CD1c-positive myeloid dendritic cell (primary cell): Measurements from ENCODE around the gene SPIRE2.
"Not testable (repeated sequence)": the region's sequence is repeated elsewhere in the genome, so short reads cannot be mapped to it uniquely, and the experiment has no call there.

Experiments
- DNase-seq: peaks from one replicate; pipeline ENCODE4 v3.0.0-alpha.2; 2016; ENCODE audit errors: extremely low spot score

SPIRE2 gene

GRCh38 chr16:89834813-89835363 lies 6.6 kb downstream of the SPIRE2 start:
- not testable (repeated sequence) for DNase-seq

- DNase-seq = not testable (repeated sequence)
Measured at GRCh38 chr16:89836484-89836883, 8.2 kb downstream of the SPIRE2 start.

GRCh38 chr16:89837014-89837546 lies 8.8 kb downstream of the SPIRE2 start:
- DNase-seq = no peak

- peak; percentile 22 for DNase-seq
Measured at GRCh38 chr16:89841275-89841674, 13.0 kb downstream of the SPIRE2 start.

DNA sequence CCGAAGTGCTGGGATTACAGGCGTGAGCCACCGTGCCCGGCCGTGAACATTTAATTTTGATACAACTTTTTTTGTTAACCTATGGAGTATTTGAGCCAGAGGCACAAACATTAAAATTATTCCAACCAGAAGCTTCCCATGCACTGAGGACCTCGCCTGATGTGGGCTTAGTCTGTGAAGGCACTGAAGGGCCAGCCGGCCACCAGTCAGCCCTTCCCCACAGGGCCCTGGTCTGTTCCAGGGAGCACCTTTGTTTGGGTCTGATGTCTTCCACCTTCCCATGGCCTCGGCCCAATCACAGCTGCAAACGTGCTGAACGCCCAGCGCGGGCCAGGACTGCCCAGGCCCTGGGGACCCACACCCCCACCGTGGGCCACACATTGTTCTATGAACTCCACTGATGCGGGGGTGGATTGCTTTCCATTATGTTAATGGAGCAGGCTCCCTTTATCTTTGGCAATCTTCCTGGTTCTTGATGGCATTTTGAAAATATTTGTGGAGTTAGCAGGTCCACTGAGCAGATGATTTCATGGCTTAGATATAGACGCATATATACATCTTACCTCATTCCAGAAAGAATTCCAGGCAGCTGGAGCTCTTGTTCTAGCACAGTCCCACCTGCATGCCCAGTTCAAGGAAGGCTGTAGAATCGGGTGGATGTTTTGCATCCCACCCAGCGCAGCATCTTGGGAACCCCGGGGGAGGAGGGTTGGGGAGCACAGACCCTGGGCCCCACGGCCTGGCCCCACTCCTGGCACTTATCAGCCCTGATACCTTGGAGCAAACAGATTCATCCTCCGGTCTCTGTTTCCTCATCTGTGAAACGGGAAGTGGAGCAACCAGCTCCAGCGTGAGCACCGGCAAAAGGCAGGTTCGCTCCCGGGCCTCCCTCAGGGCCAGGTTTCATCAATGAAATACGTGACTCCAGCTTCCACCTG lies 14.5 kb downstream of the SPIRE2 start:
- DNase-seq = peak; percentile 13

GRCh38 chr16:89843409-89844350 lies 15.4 kb downstream of the SPIRE2 start:
- DNase-seq = no peak

DNA sequence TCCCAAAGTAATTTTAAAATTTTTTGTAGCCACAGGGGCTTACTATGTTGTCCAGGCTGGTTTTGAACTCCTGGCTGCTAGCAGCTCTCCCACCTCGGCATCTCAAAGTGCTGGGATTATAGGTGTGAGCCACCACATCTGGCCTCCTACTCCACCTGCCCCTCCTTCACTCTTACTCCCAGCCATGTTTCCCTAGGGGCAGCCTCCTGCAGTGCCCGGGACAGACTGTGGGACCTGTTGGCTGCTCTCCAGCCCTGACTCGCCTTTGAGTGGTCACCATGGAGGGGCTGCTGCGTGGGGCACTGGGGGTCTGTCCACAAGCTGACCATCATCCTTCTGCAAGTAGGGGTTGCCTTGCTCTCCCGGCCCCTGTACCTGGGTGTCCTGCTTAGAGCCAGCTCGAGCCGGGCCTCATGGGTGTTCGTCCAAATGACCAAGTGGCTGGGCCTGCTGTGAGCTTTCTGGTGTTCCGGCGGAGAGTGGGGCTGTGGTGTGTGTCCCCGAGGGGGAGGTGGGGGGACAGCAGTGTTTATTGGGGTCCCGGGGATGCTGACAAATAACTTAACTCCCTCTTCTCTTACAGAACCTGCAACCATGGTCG lies 16.6 kb downstream of the SPIRE2 start:
- DNase-seq = no peak

DNA sequence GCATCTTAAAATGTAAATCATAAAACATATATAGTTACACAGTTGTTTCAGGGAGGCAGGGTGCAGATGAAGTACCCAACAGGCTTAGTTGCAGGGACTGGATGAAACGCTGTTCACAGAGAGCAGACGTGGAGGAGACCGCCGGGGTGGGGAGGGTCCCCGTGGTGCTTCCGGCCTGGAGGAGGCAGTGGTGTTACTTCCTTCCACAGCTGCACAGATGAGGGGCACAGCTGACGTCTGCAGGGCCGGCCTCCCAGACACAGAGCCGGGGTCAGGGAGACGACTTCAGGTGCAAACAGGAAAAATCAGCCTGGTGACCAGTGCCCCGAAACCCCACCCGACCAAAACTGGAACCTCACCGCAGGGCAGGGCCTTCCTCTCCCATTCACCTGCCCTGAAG lies 17.1 kb downstream of the SPIRE2 start:
- no peak for DNase-seq

GRCh38 chr16:89847051-89847939 lies 19.0 kb downstream of the SPIRE2 start:
- no peak for DNase-seq

DNA sequence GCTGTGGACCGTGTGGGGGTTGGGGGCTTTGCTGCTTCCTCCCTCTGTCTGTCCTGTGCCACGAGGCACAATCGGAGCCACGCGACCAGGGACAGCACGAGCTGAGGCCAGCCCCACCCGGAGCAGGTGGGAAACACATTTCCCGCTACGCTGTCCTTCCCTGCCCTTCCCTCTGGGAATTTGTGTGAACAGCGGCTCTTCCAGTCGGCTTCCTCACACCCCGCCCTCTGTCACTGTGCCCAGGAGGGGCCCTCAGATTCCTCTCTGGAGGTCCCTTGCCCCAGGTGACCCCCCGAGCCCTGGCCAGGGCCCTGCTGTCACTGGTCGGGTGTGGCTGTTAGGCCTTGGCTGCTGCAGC lies 19.6 kb downstream of the SPIRE2 start:
- DNase-seq = no peak

- no peak for DNase-seq
Measured at GRCh38 chr16:89848974-89849373, 20.7 kb downstream of the SPIRE2 start.

GRCh38 chr16:89853306-89853993 lies 25.2 kb downstream of the SPIRE2 start:
- no peak for DNase-seq

- DNase-seq = peak; percentile 29
Measured at GRCh38 chr16:89855301-89855945, 27.1 kb downstream of the SPIRE2 start.

DNA sequence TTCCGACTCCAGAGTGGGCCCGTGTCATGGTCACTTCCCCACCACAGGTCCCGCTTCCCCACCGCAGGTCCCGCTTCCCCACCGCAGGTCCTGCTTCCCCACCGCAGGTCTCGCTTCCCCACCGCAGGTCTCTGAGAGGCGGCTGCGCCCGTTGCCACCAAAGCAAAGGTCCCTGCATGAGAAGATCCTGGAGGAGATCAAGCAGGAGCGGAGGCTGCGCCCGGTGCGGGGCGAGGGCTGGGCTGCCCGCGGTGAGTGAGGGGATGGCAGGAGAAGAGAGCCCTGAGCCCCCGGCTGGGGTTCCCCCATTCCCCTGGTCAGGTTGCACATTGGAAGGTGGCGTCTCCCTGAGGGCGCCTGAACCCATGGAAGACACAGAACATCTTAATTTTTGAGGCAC lies 27.7 kb downstream of the SPIRE2 start:
- peak; percentile 47 for DNase-seq

DNA sequence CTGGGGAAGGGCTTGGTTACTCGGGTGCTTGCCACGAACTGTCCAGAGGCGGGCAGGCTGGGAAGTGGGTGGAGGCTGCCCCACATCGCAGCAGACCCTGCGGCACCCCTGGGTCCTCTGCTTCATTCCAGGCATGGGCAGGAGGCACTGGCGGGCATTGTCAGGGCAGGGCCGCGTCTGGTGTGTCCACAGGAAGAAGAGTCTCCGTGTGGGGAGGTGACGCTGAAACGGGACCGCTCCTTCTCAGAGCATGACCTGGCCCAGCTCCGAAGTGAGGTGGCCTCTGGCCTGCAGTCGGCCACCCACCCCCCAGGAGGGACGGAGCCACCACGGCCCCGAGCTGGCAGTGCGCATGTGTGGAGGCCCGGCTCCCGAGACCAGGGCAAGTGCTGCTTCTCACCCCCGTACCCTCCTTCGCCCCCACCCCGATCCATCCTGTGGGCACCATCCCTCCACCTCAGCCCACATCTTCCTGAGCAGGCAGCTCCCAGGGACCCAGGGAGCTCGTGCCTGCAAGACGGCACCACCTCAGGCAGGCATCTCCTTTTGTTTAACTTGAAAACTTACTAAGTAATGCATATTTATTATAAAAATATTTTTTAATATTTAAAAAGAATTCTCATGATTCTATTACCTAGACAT lies 30.8 kb downstream of the SPIRE2 start:
- DNase-seq = no peak

- DNase-seq = no peak
Measured at GRCh38 chr16:89859615-89860007, 31.3 kb downstream of the SPIRE2 start.

DNA sequence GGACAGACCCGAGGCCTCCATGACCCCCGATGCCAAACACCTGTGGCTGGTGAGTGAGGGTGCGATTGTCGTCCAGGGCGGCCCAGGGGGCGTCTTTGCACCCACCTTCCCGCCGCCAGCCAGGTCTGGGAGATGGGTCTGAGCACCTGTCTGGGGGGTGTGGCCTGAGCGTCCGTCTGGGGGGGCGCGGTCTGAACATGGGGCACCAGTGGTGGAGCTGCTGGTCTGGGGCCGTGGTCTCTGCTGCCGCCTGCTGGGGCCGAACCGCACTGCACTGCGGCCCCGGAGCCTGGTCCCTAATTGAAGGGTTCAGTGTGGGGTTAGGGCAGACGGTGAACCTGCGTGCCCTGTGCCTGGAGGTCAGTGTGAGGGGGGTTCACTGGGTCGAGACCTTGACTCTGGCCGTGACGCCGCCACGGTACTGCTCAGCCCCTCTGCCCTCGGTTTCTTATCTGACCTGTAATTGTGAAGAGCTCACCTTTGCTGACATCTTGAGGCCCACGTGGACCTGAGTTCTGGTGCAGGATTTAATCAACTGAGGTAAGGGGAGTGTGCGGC lies 32.6 kb downstream of the SPIRE2 start:
- DNase-seq = peak; percentile 71

DNA sequence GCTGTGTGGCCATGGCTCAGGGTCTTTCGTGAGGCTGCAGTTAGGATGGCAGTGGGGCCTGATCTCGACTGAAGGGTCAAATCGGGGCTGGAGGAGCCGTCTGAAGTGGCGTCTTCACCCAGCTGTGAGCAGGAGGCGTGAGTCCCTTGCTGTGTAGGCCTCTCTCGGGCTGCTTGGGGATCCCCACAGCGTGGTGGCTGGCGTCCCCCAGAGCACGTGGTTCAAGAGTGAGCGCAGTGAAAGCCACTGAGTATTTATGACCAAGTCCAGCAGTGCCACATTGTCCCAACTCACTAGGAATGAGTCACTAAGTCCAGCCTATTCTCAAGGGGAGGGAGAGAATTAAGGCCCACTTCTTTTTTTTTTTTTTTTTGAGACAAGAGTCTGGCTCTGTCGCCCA lies 33.4 kb downstream of the SPIRE2 start:
- DNase-seq = peak; percentile 59

- no peak for DNase-seq
Measured at GRCh38 chr16:89862732-89863131, 34.5 kb downstream of the SPIRE2 start.
